COLO829 (cell line): ENCODE results near the gene DNM2.
A peak's percentile ranks its signal among the peaks of the same experiment; 100 is the strongest.
"Not testable (repeated sequence)": the region's sequence is repeated elsewhere in the genome, so short reads cannot be mapped to it uniquely, and the experiment has no call there.

Source experiments
- DNase-seq: peaks from one replicate; pipeline ENCODE4 v3.0.0; 2012; ENCODE audit warnings: low spot score

Gene DNM2

GRCh38 chr19:10726268-10726667, 8.4 kb downstream of the DNM2 start:
- no peak for DNase-seq

GRCh38 chr19:10727685-10728201, 9.9 kb downstream of the DNM2 start:
- no peak for DNase-seq

- DNase-seq, result no peak
Measured at GRCh38 chr19:10729411-10729810, 11.5 kb downstream of the DNM2 start.

GRCh38 chr19:10730932-10731331, 13.1 kb downstream of the DNM2 start:
- no peak for DNase-seq

GRCh38 chr19:10735741-10736140, 17.9 kb downstream of the DNM2 start:
- no peak for DNase-seq

- DNase-seq, result no peak
Measured at GRCh38 chr19:10736189-10736588, 18.3 kb downstream of the DNM2 start.

GRCh38 chr19:10736916-10737551, 19.2 kb downstream of the DNM2 start:
- DNase-seq, result no peak

GRCh38 chr19:10737722-10738121, 19.8 kb downstream of the DNM2 start:
- DNase-seq, result no peak

GRCh38 chr19:10740798-10741197, 22.9 kb downstream of the DNM2 start:
- no peak for DNase-seq

GRCh38 chr19:10742476-10742875, 24.6 kb downstream of the DNM2 start:
- DNase-seq, result no peak

- DNase-seq, result no peak
Measured at GRCh38 chr19:10744253-10744798, 26.4 kb downstream of the DNM2 start.

- DNase-seq, result peak; percentile 20
Measured at GRCh38 chr19:10744801-10745293, 27.0 kb downstream of the DNM2 start.

- not testable (repeated sequence) for DNase-seq
Measured at GRCh38 chr19:10746437-10746836, 28.6 kb downstream of the DNM2 start.

GRCh38 chr19:10747271-10747670, 29.4 kb downstream of the DNM2 start:
- no peak for DNase-seq

- DNase-seq, result no peak
Measured at GRCh38 chr19:10747674-10748073, 29.8 kb downstream of the DNM2 start.

GRCh38 chr19:10748195-10748926, 30.5 kb downstream of the DNM2 start:
- no peak for DNase-seq

GRCh38 chr19:10748927-10749434, 31.1 kb downstream of the DNM2 start:
- DNase-seq, result peak; percentile 45

GRCh38 chr19:10749435-10750384, 31.8 kb downstream of the DNM2 start:
- DNase-seq, result no peak

- DNase-seq, result no peak
Measured at GRCh38 chr19:10751109-10751953, 33.5 kb downstream of the DNM2 start.

- DNase-seq, result no peak
Measured at GRCh38 chr19:10752237-10752912, 34.5 kb downstream of the DNM2 start.
